GM12878 (cell line): ENCODE results near the gene DYSF. TPM values are rescaled to one million over a fixed set of nuclear protein-coding genes. Genes with fewer than 3 reads are reported as not detected.

Experiments used
- ATAC-seq: fragments of 200-7000 bp; cut with Tn5 transposase; 3 replicates; pipeline ENCODE4 v1.9.1; 2020; ENCODE audit warnings: mild to moderate bottlenecking, moderate library complexity
- BruUV-seq: library from RNA; stranded (reverse); fragments of 400-500 nt; replicated peaks from 2 replicates; lab custom pipeline; 2021; lab: Mats Ljungman, UMichigan
- CTCF ChIA-PET: fragments of 300-600 bp; sonication (Branson Sonifier 250); formaldehyde crosslinking; extraction: SDS; loops from one replicate; lab custom pipeline; 2021; ENCODE audit warnings: inconsistent platforms; lab: Yijun Ruan, JAX
- POLR2A ChIA-PET: fragments of 350-600 bp; formaldehyde crosslinking; extraction: SDS; loops from one replicate; lab custom pipeline; 2021; ENCODE audit warnings: inconsistent platforms; lab: Charles Lee
- RAD21 ChIA-PET: fragments of 300-600 bp; sonication (Branson Sonifier 250); formaldehyde crosslinking; loops from one replicate; lab custom pipeline; 2023; ENCODE audit warnings: antibody characterized with exemption; ENCODE audit not compliant: unreplicated experiment; lab: Charles Lee
- SMC1A ChIA-PET: fragments of 300-600 bp; sonication (Branson Sonifier 250); formaldehyde crosslinking; loops from one replicate; lab custom pipeline; 2023; ENCODE audit not compliant: unreplicated experiment, uncharacterized antibody; lab: Charles Lee
- DNase-seq: peaks from one replicate; pipeline ENCODE4 v3.0.0-alpha.2; 2011; ENCODE audit warnings: low read depth, low spot score
- FAIRE-seq: peaks from 3 replicates; lab custom pipeline; 2011; peaks lifted over from hg19 to GRCh38; lab: Jason Lieb, UNC
- H2AFZ ChIP-seq: 2 replicates; pipeline ENCODE4 v1.6.0; 2011; ENCODE audit warnings: low read depth, low read length, control low read depth; ENCODE audit not compliant: control insufficient read depth
- H3K27ac ChIP-seq: 2 replicates; pipeline ENCODE4 v1.5.1; 2011; ENCODE audit warnings: control low read depth; ENCODE audit not compliant: control insufficient read depth, insufficient read depth
- H3K27me3 ChIP-seq, 2 experiments: replicated peaks in 1 of 2; 2 replicates each; pipeline versions ENCODE4 v1.6.0 to v1.6.1; 2011; ENCODE audit warnings: low read length in 1 of 2; ENCODE audit not compliant: control insufficient read depth in 2 of 2, insufficient read depth in 2 of 2
- H3K36me3 ChIP-seq, 2 experiments: 2 replicates each; pipeline ENCODE4 v1.5.1; 2011; ENCODE audit warnings: low read length in 1 of 2; ENCODE audit not compliant: control insufficient read depth in 2 of 2, insufficient read depth in 2 of 2
- H3K4me1 ChIP-seq: 2 replicates; pipeline ENCODE4 v1.6.1; 2011; ENCODE audit warnings: mild to moderate bottlenecking, low read length, moderate library complexity, mixed read lengths; ENCODE audit not compliant: control insufficient read depth, insufficient read depth
- H3K4me2 ChIP-seq: 2 replicates; pipeline ENCODE4 v1.6.0; 2011; ENCODE audit warnings: control low read depth; ENCODE audit not compliant: control insufficient read depth, insufficient read depth
- H3K4me3 ChIP-seq: fragments of 200-600 bp; sonication (generic); 2 replicates; pipeline ENCODE4 v1.5.1; 2016
- H3K79me2 ChIP-seq: 2 replicates; pipeline ENCODE4 v1.6.0; 2011; ENCODE audit warnings: low read length; ENCODE audit not compliant: control insufficient read depth, insufficient read depth
- H3K9ac ChIP-seq: 2 replicates; pipeline ENCODE4 v1.8.0; 2011; ENCODE audit warnings: low read length, control low read depth, mixed read lengths; ENCODE audit not compliant: control insufficient read depth, insufficient read depth
- H3K9me3 ChIP-seq: replicated peaks from 3 replicates; pipeline ENCODE4 v1.5.1; 2011; ENCODE audit warnings: mild to moderate bottlenecking, low read length; ENCODE audit not compliant: control insufficient read depth, insufficient read depth
- H4K20me1 ChIP-seq: 2 replicates; pipeline ENCODE4 v1.6.0; 2011; ENCODE audit not compliant: control insufficient read depth, insufficient read depth
- BACH1 ChIP-seq: fragments of 450-650 bp; IDR thresholded peaks from 2 replicates; pipeline ENCODE4 v1.6.1; 2017; ENCODE audit warnings: mild to moderate bottlenecking, borderline replicate concordance
- CBFB ChIP-seq: IDR thresholded peaks from 2 replicates; pipeline ENCODE4 v1.6.1; 2016; ENCODE audit warnings: antibody characterized with exemption, low read depth
- CREM ChIP-seq: IDR thresholded peaks from 2 replicates; pipeline ENCODE4 v1.6.1; 2014; ENCODE audit warnings: antibody characterized with exemption, low read depth
- ETV6 ChIP-seq, 2 experiments: fragments of 450-650 bp in 1 of 2; IDR thresholded peaks in 1 of 2; conservative IDR thresholded peaks in 1 of 2; 2 replicates each; pipeline ENCODE4 v1.6.1; 2014; ENCODE audit warnings: antibody characterized with exemption in 1 of 2, borderline replicate concordance in 1 of 2, low read depth in 1 of 2, mild to moderate bottlenecking in 1 of 2, moderate library complexity in 1 of 2
- JUNB ChIP-seq: IDR thresholded peaks from 2 replicates; pipeline ENCODE4 v1.6.1; 2016; ENCODE audit warnings: antibody characterized with exemption, mild to moderate bottlenecking
- MTA3 ChIP-seq: IDR thresholded peaks from 2 replicates; pipeline ENCODE4 v1.6.1; 2012; ENCODE audit warnings: low read length, inconsistent platforms, borderline replicate concordance
- NFXL1 ChIP-seq: fragments of 450-650 bp; IDR thresholded peaks from 2 replicates; pipeline ENCODE4 v1.6.1; 2017; ENCODE audit warnings: antibody characterized with exemption, mild to moderate bottlenecking, borderline replicate concordance
- NR2F1 ChIP-seq: fragments of 450-650 bp; conservative IDR thresholded peaks from 2 replicates; pipeline ENCODE4 v1.6.1; 2017; ENCODE audit warnings: mild to moderate bottlenecking
- PKNOX1 ChIP-seq: fragments of 450-650 bp; IDR thresholded peaks from 2 replicates; pipeline ENCODE4 v1.6.1; 2016; ENCODE audit warnings: mild to moderate bottlenecking
- POLR2AphosphoS2 ChIP-seq: IDR thresholded peaks from 2 replicates; pipeline ENCODE4 v1.6.1; 2011; ENCODE audit warnings: low read depth, mild to moderate bottlenecking, low read length, improper control_type of control experiment, moderate library complexity
- RCOR1 ChIP-seq: conservative IDR thresholded peaks from 2 replicates; pipeline ENCODE4 v1.6.1; 2012; ENCODE audit warnings: low read depth, low read length, improper control_type of control experiment
- SUPT20H ChIP-seq: IDR thresholded peaks from 2 replicates; pipeline ENCODE4 v1.6.1; 2011; ENCODE audit warnings: low read depth, mild to moderate bottlenecking, low read length, moderate library complexity, borderline replicate concordance; ENCODE audit not compliant: control insufficient read depth
- YY1 ChIP-seq: IDR thresholded peaks from 2 replicates; pipeline ENCODE4 v1.6.1; 2011; ENCODE audit warnings: low read depth, mild to moderate bottlenecking, low read length
- WGBS: methylation state at CpG from one replicate; pipeline ENCODE4 v1.1.6; 2016; ENCODE audit warnings: low lambda C conversion rate; ENCODE audit not compliant: insufficient replicate concordance, insufficient coverage; ENCODE audit errors: missing lambda C conversion rate; 5-methylcytosine and 5-hydroxymethylcytosine counted together
- in situ Hi-C: fragments of 300-500 bp; cut with MboI; formaldehyde crosslinking; loops from 9 replicates; pipeline ENCODE4 v1.14.3; 2018; ENCODE audit warnings: mixed read lengths
- intact Hi-C: fragments of 100-400 bp; cut with micrococcal nuclease; formaldehyde crosslinking; loops from one replicate; pipeline ENCODE4 v1.14.2; 2022; ENCODE audit not compliant: unreplicated experiment
- polyA plus RNA-seq, 11 experiments: library from polyadenylated mRNA; depleted of rRNA in 4 of 11; unstranded in 6 of 11; stranded (reverse) in 5 of 11; fragments of >200 nt; fragmentation: Nextera tagmentation in 4 of 11; fragmentation: Illumina TruSeq in 1 of 11; extraction: Ambion mirVana in 4 of 11; extraction: Trizol in 1 of 11; gene quantifications; 1 replicate in 1 of 11; 2 replicates in 10 of 11; pipeline versions ENCODE4 v1.2.1 to v1.2.3, GENCODE V29; 2011 to 2016; ENCODE audit warnings: inconsistent platforms in 2 of 11, missing spikeins in 2 of 11, low read depth in 1 of 11
- total RNA-seq, 4 experiments: library from RNA; depleted of rRNA in 3 of 4; stranded (reverse); fragments of >200 nt in 3 of 4; fragmentation: Illumina TruSeq in 1 of 4; extraction: Trizol in 1 of 4; gene quantifications; 2 replicates each; pipeline versions ENCODE4 v1.2.1 to v1.2.3, GENCODE V29; 2013 to 2021

DYSF gene
- total and polyA plus RNA-seq, 10 of the 15 experiments (the other 5 are each of a cell fraction or from before 2014, with no cell fraction given), result under 0.01 to 0.15 (median 0.03) TPM; not detected in 7

- H3K36me3 ChIP-seq, result no peaks in the 10 kb centered on the region
- intact Hi-C loops, result no loop called here
- 1% methylated on average over 5 of the region's 5 CpGs for WGBS
- H3K9ac ChIP-seq, result no peak overlapping the region
- H3K4me3 ChIP-seq, result no peak overlapping the region
- CTCF ChIA-PET, result no interaction called here
- DNase-seq (no peak), FAIRE-seq (no peak), ATAC-seq (no peak)
- no peaks in the 10 kb centered on the region for H3K4me1 ChIP-seq
- no peaks in the 10 kb centered on the region; a peak in 2 of 4 replicates for H3K27me3 ChIP-seq
- H3K4me2 ChIP-seq, result no peak overlapping the region
- no peak for TF ChIP-seq YY1
- no peak for TF ChIP-seq JUNB
- no peak for TF ChIP-seq CREM
- TF ChIP-seq RCOR1, result no peak
- TF ChIP-seq NR2F1, result no peak
- no peak for TF ChIP-seq MTA3
- TF ChIP-seq POLR2AphosphoS2, result no peak
- TF ChIP-seq NFXL1, result no peak
- no peak for TF ChIP-seq PKNOX1
- TF ChIP-seq BACH1, result no peak
- TF ChIP-seq CBFB, result no peak
- no peak for TF ChIP-seq SUPT20H
- no peak for TF ChIP-seq ETV6 (conservative IDR thresholded peaks at IDR 0.05 in 1 of 2, IDR thresholded peaks at IDR 0.05 in 1 of 2; ENCODE audit: borderline replicate concordance in 1 of 2, low read depth in 1 of 2)
- H4K20me1 ChIP-seq, result no peaks in the 10 kb centered on the region
- no peaks in the 10 kb centered on the region for H3K79me2 ChIP-seq
- in situ Hi-C loops, result no loop called here
- H3K27ac ChIP-seq, result no peak overlapping the region
- RAD21 ChIA-PET, result no interaction called here
- SMC1A ChIA-PET, result no interaction called here
- POLR2A ChIA-PET, result no interaction called here
- H3K9me3 ChIP-seq, result no peaks in the 10 kb centered on the region
- BruUV-seq, result no TSS peak
- H2AFZ ChIP-seq, result no peak overlapping the region
These were observed 253.5 kb downstream of the DYSF start for GRCh38 chr2:71706836-71707235.
